ENCODE results near the gene PPP1R26. TPM values are rescaled to one million over a fixed set of nuclear protein-coding genes. Genes with fewer than 3 reads are reported as not detected.

PPP1R26 gene
- total and polyA plus RNA-seq, 7 donors = 2.0 to 9.5 (median 3.8) TPM

DNA sequence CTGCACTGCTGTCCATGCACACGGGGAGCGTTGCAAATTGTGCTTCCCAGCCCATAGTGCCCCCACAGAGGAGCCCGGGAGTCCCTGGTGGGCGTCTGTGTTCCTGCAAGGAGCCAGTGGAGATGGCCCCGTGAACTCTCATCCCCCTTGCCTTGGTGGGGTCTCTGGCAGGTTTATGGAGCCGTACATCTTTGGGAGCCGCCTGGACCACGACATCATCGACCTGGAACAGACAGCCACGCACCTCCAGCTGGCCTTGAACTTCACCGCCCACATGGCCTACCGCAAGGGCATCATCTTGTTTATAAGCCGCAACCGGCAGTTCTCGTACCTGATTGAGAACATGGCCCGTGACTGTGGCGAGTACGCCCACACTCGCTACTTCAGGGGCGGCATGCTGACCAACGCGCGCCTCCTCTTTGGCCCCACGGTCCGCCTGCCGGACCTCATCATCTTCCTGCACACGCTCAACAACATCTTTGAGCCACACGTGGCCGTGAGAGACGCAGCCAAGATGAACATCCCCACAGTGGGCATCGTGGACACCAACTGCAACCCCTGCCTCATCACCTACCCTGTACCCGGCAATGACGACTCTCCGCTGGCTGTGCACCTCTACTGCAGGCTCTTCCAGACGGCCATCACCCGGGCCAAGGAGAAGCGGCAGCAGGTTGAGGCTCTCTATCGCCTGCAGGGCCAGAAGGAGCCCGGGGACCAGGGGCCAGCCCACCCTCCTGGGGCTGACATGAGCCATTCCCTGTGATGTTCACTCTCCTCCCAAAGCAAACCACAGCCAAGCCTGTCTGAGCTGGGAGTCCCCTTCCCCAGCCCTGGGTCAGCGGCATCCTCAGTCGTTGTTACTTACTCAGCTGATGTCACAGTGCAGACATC, 24.0 kb downstream of the PPP1R26 start:
- Histone ChIP-seq H3K4me1 (peaks cover 10% of the 10 kb centered on the region), H3K4me3 (no peak overlapping the region), H3K27ac (no peak overlapping the region), H3K36me3 (ENCODE audit: insufficient read depth in 1 of 2, low read depth in 1 of 2) (peaks cover 0 to 32% of the 10 kb centered on the region in 2 donors), H3K27me3 (ENCODE audit: insufficient read depth in 3 of 3, low read length in 2 of 3) (peaks cover 0 to 4% (median 0%) of the 10 kb centered on the region in 3 donors), H3K9me3 (no peaks in the 10 kb centered on the region)
- no peak for ATAC-seq
- WGBS, 3 donors = 85 to 86% (median 85%) methylated on average over 41 of the region's 41 CpGs
- DNase-seq = no peak
- TF ChIP-seq, protein P1, sequence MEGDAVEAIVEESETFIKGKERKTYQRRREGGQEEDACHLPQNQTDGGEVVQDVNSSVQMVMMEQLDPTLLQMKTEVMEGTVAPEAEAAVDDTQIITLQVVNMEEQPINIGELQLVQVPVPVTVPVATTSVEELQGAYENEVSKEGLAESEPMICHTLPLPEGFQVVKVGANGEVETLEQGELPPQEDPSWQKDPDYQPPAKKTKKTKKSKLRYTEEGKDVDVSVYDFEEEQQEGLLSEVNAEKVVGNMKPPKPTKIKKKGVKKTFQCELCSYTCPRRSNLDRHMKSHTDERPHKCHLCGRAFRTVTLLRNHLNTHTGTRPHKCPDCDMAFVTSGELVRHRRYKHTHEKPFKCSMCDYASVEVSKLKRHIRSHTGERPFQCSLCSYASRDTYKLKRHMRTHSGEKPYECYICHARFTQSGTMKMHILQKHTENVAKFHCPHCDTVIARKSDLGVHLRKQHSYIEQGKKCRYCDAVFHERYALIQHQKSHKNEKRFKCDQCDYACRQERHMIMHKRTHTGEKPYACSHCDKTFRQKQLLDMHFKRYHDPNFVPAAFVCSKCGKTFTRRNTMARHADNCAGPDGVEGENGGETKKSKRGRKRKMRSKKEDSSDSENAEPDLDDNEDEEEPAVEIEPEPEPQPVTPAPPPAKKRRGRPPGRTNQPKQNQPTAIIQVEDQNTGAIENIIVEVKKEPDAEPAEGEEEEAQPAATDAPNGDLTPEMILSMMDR (IDR thresholded peaks at IDR 0.05) = no peak
- intact Hi-C loops (cut with DNase I) = loop anchor here in 1 of 2 donors (10.0 kb wide), 1 partner anchor 1369 kb away; the partner anchor contains the start of gene WDR5

DNA sequence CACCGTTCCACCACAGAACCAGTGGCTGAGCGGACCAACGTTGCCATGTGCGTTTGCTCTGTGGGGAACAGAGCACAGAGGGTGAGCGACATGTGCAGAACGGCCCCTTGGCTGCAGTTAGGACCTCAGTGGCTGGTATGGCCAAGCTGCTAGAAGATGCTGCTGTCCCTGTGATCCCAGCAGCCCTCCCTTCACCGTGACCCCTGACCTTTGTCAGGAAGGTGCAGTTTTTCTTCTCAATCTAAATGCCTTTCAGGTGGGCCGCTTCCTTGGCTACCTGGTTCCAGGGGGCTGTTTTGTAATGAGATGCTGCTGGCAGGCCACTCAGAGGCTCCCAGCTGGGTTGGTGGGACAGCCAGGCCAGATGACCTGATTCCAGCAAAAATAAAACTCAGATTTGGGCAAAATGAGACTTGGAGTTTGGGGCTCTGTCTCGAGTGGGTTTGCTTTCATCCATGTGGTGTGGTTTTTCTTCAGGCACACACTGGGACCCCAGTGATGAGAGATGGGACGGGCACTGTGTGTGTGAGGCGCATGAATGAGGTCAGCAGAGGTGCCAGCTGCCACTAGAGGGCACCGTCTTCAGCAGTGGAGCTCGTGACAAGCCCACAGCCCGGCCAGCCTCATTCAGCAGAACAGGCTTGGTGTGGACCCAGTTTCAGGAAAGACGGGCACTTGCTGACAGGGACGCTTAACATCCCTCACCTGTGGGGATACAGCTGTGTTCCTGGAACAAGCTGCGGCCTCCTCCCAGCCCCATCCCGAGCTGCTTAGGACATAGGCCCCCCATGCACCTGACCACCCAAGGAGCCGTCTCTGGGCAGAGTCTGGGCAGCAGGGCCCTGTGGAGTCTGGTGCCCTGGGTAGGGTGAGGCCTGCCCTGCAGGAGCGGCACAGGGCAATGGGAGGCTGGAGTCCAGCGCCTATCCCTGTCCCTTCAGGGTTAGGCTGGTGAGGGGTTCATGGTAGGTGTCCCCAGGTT, 25.0 kb downstream of the PPP1R26 start:
- DNase-seq = peak; percentile 57 to 71
- peaks cover 4% of the 10 kb centered on the region for H3K9me3 ChIP-seq
- H3K4me3 ChIP-seq = no peak overlapping the region
- peak in 1 of 4 donors; percentile 21 for ATAC-seq
- H3K27me3 ChIP-seq (ENCODE audit: insufficient read depth in 3 of 3, low read length in 2 of 3) = peaks cover 0 to 4% (median 0%) of the 10 kb centered on the region in 3 donors
- H3K27ac ChIP-seq = no peak overlapping the region
- TF ChIP-seq, protein P1 (IDR thresholded peaks at IDR 0.05) = peak; percentile 64
- intact Hi-C loops (cut with DNase I) = loop anchor here in 1 of 2 donors (10.0 kb wide), 1 partner anchor 1370 kb away; the partner anchor contains the start of gene WDR5
- WGBS, 3 donors = 62 to 67% (median 63%) methylated on average over 21 of the region's 21 CpGs
- peaks cover 0 to 32% of the 10 kb centered on the region in 2 donors for H3K36me3 ChIP-seq (ENCODE audit: insufficient read depth in 1 of 2, low read depth in 1 of 2)
- peaks cover 10% of the 10 kb centered on the region for H3K4me1 ChIP-seq

DNA sequence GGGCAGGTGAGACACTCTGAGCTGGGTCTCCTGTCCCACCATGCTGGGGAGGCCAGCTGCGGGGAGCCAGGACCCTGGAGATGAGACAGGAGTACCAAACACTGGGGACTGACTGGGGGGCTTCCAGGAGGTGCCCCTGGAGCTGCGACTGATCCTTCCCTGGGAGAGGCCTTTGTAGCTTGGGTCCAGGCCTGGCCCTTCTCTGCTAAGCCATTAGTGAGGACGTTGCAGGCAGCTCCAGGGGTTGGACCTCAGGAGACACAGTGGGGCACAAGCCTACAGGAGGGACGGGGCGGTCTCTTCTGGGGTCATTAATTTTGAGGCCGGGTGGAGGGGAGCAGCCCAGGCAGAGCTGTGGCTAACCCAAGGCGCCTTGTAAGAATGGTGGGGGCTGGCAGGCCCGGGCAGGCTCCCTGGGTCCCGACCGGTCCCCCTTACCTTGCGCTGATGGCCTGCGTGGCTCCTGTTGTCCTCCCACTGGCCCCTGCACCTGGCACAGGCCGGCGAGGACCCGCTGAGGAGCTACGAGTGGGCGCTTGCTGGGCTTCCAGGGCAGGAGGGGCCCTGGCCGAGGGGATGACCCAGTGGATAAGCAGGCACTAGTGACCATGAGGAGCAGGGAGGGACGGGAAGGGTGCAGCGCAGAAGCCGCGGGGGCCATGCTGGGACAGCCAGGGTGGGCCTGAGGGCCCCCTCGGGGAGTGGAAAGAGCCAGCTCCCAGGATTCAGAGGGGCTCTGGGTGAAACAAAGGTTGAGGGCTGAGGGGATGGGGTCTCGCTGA, 26.0 kb downstream of the PPP1R26 start:
- Histone ChIP-seq H3K4me3 (no peak overlapping the region), H3K4me1 (peaks cover 10% of the 10 kb centered on the region), H3K36me3 (ENCODE audit: insufficient read depth in 1 of 2, low read depth in 1 of 2) (peaks cover 0 to 32% of the 10 kb centered on the region in 2 donors), H3K27me3 (ENCODE audit: insufficient read depth in 3 of 3, low read length in 2 of 3) (peaks cover 0 to 4% (median 0%) of the 10 kb centered on the region in 3 donors), H3K9me3 (peaks cover 4% of the 10 kb centered on the region), H3K27ac (no peak overlapping the region)
- DNase-seq = no peak
- TF ChIP-seq, protein P1 (IDR thresholded peaks at IDR 0.05) = no peak
- 76 to 80% (median 80%) methylated on average over 22 to 24 of the region's 24 CpGs for WGBS, 3 donors
- no peak for ATAC-seq
- intact Hi-C loops (cut with DNase I) = loop anchor here in 1 of 2 donors (10.0 kb wide), 1 partner anchor 1371 kb away; the partner anchor contains the start of gene WDR5
